Activated CD4-positive, CD25-positive, alpha-beta regulatory T cell treated with anti-CD3 and anti-CD28 coated beads, Interleukin-2, amount 50 U/mL, for 72 hours (primary cell): ENCODE data around the gene RPP14.

Experiments
- DNase-seq: peaks from one replicate; pipeline ENCODE4 v3.0.0; 2021

The RPP14 gene

GRCh38 chr3:58292866-58293265, 13.2 kb upstream of the RPP14 start:
- no peak for DNase-seq

GRCh38 chr3:58293516-58293915, 12.5 kb upstream of the RPP14 start:
- DNase-seq, result no peak

DNA sequence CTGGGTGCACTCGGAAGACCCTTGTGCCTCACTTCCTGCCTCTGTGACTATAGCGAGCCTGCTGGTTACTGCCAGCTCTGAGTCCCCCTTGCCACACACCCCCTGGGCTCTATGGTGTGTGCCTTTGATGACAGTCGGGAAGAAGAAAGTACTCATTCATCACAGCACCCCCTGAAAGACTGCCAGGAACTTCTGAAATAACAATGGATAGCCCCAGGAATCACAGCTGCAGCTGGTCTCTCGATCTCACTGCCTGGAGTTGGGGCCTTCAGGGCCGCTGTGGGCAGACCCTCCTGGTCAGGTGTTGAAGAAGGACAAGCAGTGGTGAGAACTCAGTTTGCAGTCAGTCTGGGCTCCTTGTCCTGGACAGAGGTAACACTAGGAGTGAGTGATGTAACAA, 9.8 kb upstream of the RPP14 start:
- no peak for DNase-seq

DNA sequence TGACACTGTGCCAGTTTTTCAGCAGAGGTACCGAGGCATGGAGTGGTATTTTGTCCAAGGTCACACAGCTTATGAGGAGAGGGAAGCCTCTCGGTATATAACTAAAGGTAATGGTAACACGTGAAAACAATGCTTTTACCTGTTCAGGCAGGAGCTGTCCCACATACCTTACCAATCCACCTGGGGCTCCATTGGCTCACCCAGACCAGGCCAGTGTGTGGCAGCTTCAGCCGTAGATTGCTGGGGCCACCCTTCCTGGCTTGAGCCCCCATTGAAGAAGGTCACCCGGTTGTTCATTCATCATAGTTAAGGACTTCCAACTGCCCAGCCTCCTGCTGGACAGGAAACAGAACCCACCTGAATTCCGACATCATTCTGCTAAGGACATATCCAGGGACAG, 9.2 kb upstream of the RPP14 start:
- no peak for DNase-seq

DNA sequence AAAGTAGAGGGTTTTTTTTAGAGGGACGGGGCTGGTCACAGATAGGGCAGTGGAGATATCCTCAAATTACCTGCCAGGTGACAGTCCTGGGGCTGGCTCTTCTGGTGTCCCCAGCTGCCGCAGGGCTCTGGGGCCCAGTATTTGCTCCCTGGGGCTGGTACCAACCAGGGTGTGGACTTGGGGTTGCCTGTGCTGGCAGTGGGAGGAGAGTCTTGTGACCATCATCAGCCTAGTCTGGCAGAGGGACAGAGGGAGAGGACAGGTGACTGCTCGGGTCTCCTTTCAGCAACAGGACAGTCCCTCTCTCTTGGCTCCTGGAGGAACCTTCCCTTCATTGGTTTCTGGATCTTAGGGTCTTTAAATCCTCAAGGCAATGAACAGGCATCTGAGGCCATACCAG, 7.9 kb upstream of the RPP14 start:
- no peak for DNase-seq

- DNase-seq, result no peak
Observed at GRCh38 chr3:58299075-58299474, 7.0 kb upstream of the RPP14 start.

DNA sequence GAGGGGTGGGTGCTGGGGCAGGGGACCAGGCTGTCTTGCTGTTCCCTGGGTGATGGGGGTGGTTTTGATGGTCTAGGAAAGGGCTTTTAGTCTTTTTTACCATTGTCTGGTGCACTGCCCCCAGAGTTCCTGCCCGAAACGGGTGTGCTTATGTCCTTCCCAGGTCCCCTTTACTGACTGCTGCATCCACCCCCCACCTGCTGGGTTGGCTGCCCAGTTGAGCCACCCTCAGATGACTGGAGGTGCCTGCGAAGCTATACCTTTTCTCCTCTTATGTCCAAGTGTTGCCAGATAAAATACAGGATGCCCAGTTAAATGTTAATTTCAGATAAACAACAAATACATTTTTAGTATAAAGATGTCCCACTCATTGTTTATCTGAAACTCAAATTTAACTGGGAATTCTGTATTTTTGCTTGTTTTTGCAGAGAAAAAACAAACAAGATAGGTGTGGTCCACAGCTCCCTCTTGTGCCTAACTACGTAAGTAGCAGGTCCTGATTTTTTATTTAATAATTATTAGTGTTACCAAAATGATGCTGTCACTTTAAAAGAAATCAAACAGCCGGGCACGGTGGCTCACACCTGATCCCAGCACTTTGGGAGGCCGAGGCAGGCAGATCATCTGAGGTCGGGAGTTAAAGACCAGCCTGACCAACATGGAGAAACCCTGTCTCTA, 6.1 kb upstream of the RPP14 start:
- DNase-seq, result no peak

- DNase-seq, result no peak
Observed at GRCh38 chr3:58307639-58308215, 1.7 kb downstream of the RPP14 start.

DNA sequence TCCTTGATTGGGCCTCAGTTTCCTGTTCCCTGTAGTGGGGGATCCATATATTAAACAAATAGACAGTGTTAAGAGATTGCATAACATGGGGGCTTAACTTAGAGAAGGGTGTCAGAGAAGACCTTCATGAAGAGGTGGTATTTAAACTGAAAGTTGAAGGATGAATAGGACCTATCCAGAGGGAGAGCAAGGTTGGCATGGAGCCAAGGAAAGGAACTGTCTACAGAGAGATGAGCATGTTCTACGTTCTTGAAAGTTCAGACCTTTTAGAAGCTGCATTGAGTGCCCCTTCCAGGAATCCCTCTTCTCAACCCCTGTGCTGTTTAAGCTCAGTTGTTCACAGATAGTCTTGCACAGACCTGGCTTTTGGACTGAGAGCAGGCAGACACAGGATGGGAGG, 2.7 kb downstream of the RPP14 start:
- DNase-seq, result no peak

DNA sequence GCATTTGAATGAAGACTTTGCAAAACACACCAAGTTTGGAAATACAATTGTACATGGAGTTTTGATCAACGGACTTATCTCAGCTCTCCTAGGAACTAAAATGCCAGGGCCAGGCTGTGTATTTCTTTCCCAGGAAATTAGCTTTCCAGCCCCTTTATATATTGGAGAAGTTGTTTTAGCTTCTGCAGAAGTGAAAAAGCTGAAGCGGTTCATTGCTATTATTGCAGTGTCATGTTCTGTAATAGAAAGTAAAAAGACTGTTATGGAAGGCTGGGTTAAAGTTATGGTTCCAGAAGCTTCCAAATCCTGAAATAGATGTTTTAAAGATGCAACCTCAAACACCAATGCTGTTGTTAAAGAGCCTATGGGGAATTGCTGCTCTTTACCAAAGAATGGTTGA, 11.8 kb downstream of the RPP14 start:
- DNase-seq, result no peak

- no peak for DNase-seq
Observed at GRCh38 chr3:58321791-58322190, 15.7 kb downstream of the RPP14 start.

DNA sequence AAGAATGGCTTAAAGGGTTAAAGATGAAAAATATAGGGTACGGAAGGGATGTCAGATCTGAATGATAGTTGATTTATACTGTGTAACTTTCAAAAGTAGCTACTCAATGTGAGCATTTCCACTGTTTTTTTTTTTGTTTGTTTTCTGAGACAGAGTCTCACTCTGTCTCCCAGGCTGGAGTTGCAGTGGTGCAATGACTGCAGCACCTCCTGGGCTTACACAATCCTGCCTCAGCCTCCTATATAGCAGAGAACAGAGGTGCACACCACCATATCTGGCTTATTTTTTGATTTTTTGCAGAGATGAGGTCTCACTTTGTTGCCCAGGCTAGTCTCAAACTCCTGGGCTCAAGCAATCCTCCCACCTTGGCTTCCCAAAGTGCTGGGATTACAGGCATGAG, 16.7 kb downstream of the RPP14 start:
- DNase-seq, result no peak

DNA sequence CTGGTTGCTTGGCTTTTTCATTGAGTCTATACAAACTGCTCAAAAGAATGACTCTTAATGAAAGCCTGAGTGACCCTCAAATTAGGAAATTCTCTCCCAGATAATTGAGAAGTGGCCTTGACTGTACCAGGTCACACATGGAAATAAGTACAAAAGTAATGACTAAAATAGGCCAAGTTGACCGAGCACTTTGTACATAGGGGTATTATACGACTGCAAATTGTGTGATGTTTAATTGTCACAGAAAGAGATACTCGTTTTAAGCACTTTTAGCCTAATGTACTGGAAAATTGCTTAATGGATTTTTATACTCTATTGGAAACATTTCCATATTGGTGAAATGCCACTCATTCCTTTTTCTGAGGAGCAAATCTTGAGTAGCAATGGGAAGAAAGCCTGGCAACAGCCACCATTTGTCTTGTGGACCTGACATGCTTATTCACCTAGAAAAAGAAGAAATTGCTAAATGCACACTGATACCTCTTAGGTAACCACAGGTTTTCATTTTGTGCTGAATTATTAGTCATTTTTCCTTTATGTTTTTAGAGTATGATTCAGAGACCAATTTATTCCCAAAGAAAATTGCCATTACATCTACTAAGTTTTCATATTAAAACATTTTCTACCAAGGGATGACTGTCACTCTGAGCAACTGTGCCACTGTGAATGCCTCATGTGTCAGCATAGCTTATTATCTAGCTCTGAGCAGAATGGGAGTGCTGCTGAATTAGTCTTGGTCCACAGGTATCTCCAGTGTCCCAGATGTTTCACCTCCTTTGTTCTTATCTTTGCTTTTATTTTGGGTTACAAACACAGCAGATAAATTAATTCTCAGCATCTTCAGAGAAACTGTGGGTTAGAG, 17.7 kb downstream of the RPP14 start:
- DNase-seq, result no peak

DNA sequence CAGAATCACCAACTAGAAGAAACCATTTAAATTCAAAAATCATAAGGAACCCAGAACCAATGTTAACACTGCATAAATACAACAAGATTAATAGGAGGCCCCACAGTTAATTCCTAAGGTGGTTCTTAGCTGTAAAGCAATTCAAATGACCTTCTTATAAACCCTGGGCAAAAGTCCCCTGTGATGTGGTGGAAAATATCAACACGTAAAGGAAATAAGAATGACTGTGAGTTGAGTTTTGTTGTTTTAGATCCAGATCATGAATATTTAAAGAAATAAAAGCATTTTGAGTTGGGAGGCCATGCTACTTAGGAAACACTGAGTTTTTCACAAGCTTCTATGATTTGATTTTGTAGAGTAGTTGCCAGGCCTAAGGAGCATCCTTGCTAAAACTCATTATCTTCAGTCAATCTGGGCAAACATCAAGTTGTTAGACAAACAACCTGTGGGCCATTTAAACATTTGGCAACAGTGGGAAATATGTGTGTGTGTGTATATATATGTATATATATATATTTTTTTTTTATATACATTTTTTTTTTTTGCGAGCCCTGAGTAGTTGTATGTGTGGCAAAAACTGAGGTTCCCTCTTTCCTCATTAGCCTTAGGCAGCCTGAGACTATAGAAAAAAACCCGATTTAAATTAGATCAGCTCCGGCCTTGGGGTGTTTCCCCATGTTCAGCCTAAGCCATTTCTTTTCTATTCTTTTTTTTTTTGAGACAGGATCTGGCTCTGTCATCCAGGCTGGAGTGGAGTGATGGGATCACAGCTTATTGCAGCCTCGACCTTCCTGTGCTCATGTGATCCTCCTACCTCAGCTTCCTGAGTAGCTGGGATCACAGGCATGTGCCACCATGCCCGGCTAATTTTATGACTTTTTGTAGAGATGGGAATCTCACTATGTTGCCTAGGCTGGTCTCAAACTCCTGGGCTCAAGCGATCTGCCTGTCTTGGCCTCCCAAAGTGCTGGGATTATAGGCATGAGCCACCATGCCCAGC, 18.6 kb downstream of the RPP14 start:
- no peak for DNase-seq

- no peak for DNase-seq
Observed at GRCh38 chr3:58325525-58325992, 19.5 kb downstream of the RPP14 start.

DNA sequence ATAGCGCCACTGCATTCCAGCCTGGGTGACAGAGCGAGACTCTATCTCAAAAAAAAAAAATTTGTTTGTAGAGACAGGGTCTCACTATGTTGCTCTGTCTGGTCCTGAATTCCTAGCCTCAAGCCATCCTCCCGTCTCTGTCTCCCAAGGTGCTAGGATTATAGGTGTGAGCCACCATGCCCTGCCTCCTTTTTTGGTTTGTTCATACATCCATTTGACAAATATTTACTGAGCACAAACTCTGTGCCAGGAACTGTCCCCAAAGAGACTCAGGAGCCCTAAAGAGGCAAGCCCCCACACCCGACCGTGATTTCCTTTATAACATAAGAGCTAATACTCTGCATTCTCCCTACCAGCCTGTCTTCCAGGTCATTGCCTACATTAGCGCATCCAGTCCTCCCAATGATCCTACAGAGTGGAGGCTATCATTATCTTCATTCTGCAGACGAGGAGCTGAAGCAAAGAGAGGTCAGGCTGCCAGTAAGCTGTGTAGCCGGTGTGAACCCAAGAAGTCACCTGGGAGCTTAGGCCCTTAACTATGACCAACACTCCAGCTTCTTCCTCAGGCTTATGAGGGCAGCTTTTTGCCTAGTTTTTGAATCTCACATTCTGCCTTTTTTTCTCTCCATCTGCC, 20.3 kb downstream of the RPP14 start:
- no peak for DNase-seq

DNA sequence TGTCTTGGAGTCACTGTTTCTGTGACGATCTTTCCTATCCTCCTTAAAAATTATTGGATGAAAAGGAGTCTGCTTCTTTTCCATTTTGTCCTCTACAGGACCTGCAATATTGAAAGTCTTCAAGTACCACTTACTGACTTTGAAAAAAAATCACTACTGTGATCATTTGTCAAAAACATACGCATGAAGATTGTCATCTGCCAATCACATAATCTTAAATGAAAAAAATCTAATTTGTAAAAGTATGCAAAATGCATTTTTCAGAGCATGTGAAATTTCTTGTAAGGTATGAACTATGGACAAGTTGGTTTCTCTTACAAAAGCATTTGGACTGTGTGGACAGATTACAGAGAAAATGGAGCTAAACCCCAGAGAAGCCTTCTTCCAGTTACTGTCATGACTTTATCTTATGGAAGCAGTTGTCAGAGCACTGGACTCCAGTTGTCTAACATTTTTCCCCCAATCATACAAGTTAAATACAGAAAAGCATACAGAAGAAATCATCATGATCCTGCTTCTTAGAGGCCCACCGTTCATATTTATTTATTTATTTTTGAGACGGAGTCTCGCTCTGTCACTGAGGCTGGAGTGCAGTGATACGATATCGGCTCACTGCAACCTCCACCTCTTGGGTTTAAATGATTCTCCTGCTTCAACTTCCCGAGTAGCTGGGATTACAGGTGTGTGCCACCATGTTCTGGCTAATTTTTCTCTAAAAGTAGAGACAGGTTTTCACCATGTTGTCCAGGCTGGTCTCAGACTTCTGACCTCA, 23.3 kb downstream of the RPP14 start:
- no peak for DNase-seq

GRCh38 chr3:58329922-58330413, 23.9 kb downstream of the RPP14 start:
- no peak for DNase-seq

- DNase-seq, result no peak
Observed at GRCh38 chr3:58331593-58332152, 25.6 kb downstream of the RPP14 start.

DNA sequence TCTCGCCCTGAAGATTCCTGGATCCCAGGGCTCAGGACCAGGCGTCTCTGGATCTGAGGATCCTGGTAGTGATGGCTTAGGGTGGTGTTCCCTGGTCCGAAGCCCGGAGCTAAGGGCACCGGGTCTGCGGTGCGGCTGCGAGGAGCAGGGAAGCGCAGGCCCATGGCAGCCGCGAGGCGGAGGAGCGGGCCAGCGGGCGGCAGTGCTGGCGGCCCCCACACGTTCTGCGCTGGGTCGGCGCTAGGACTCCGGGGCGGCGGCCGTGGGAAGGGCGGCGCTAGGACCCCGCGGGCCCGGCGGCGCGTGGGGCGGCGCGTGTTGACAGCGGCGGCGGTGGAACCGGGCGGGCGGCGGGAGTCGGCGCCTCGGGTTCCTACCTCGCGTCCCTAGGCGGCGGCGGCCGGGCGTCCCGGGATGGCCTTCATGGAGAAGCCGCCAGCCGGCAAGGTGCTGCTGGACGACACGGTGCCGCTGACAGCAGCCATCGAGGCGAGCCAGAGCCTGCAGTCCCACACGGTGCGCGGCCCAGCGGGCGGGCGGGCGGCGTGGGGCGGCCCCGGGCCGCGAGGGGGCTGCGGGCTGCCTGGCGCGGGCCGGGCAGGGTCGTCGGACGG, 26.6 kb downstream of the RPP14 start, which contains the start of gene PXK:
Gene PXK (plus strand): TSS at position 318 of the 614 bp plus-strand sequence. CDS start 97 bp downstream, at position 415.
- peak; percentile 78 for DNase-seq
